Kidney (tissue), 14 donors: ENCODE data around the gene DTWD1. TPM values are rescaled to one million over a fixed set of nuclear protein-coding genes. Genes with fewer than 3 reads are reported as not detected.

ENCODE experiments used
- DNase-seq, 5 donors: peaks; one replicate each; pipeline ENCODE4 v3.0.0-alpha.2; 2013 to 2020
- FAIRE-seq: peaks from 2 replicates; lab custom pipeline; 2012; peaks lifted over from hg19 to GRCh38; lab: Jason Lieb, UNC
- H3K27ac ChIP-seq, 2 donors: one replicate each; pipeline ENCODE4 v1.7.0; 2013; ENCODE audit warnings: low read depth in 2 of 2, low read length in 2 of 2, inconsistent platforms in 1 of 2
- H3K27me3 ChIP-seq: one replicate; pipeline ENCODE4 v1.7.1; 2013; ENCODE audit warnings: low read length, inconsistent platforms; ENCODE audit not compliant: control insufficient read depth, insufficient read depth
- H3K36me3 ChIP-seq, 3 donors: one replicate each; pipeline versions ENCODE4 v1.7.0 to v1.7.1; 2013; ENCODE audit warnings: low read length in 3 of 3, control low read depth in 1 of 3, inconsistent platforms in 1 of 3; ENCODE audit not compliant: insufficient read depth in 3 of 3, control insufficient read depth in 2 of 3
- H3K4me1 ChIP-seq, 3 donors: one replicate each; pipeline versions ENCODE4 v1.7.0 to v1.7.1; 2013; ENCODE audit warnings: low read length in 3 of 3, inconsistent platforms in 1 of 3, low read depth in 1 of 3; ENCODE audit not compliant: control insufficient read depth in 2 of 3, insufficient read depth in 2 of 3
- H3K4me3 ChIP-seq, 3 donors: one replicate each; pipeline versions ENCODE4 v1.7.0 to v1.8.1; 2013; ENCODE audit warnings: low read length in 3 of 3, control low read depth in 1 of 3, inconsistent platforms in 1 of 3
- H3K9ac ChIP-seq, 3 donors: one replicate each; pipeline versions ENCODE4 v1.7.0 to v1.7.1; 2013; ENCODE audit warnings: low read length in 3 of 3, control low read depth in 1 of 3, inconsistent platforms in 1 of 3
- H3K9me3 ChIP-seq, 3 donors: one replicate each; pipeline versions ENCODE4 v1.7.0 to v1.7.1; 2013; ENCODE audit warnings: low read length in 3 of 3, control low read depth in 1 of 3, inconsistent platforms in 1 of 3; ENCODE audit not compliant: control insufficient read depth in 2 of 3, insufficient read depth in 1 of 3
- CTCF ChIP-seq: IDR thresholded peaks from 3 replicates; pipeline ENCODE4 v1.5.1; 2012; ENCODE audit warnings: mild to moderate bottlenecking, moderate library complexity, borderline replicate concordance; ENCODE audit not compliant: insufficient read depth; ENCODE audit errors: extremely low read depth
- intact Hi-C: fragments of 100-400 bp; cut with DNase I; formaldehyde crosslinking; loops from one replicate; pipeline ENCODE4 v1.11.1; 2022
- polyA plus RNA-seq: library from polyadenylated mRNA; stranded (reverse); fragments of 350-450 nt; fragmentation: Illumina TruSeq; extraction: RNeasy Lipid Tissue Mini Kit (QIAGEN cat#74804); gene quantifications from one replicate; pipeline ENCODE4 v1.2.3, GENCODE V29; 2014; ENCODE audit warnings: low read depth, low replicate concordance; ENCODE audit not compliant: insufficient read depth
- total RNA-seq: library from RNA; stranded (reverse); fragmentation: NEBNext Ultra II Directional; extraction: Animal tissue kit (Norgen Biotek cat#: 25700); gene quantifications from one replicate; pipeline ENCODE4 v1.2.1, GENCODE V29; 2021
- donor health status: control.
- donor health status: control.
- donor health status: control.
- donor health status: control.
- donor health status: control.
- donor health status: DM: yes; HTN: yes; CAD: no.
- donor health status: Normal renal cell carcinoma (clear cell type).

DTWD1 gene
- total and polyA plus RNA-seq, 2 donors from 2014 or later = 15.7 to 29.0 TPM

GRCh38 chr15:49604625-49605409 lies 16.0 kb upstream of the DTWD1 start:
- intact Hi-C loops = no loop called here
- FAIRE-seq (no peak), DNase-seq (no peak)
- Histone ChIP-seq H3K9ac (no peak overlapping the region), H3K36me3 (no peaks in the 10 kb centered on the region), H3K4me3 (no peak overlapping the region), H3K27ac (no peak overlapping the region), H3K27me3 (no peaks in the 10 kb centered on the region), H3K4me1 (no peaks in the 10 kb centered on the region), H3K9me3 (peaks cover 0 to 21% (median 0%) of the 10 kb centered on the region in 3 donors)
- no peak for TF ChIP-seq CTCF

- intact Hi-C loops = no loop called here
- Histone ChIP-seq H3K36me3 (no peaks in the 10 kb centered on the region), H3K4me3 (no peak overlapping the region), H3K9ac (no peak overlapping the region), H3K27ac (no peak overlapping the region), H3K4me1 (no peaks in the 10 kb centered on the region), H3K27me3 (no peaks in the 10 kb centered on the region), H3K9me3 (peaks cover 0 to 16% (median 0%) of the 10 kb centered on the region in 3 donors)
- FAIRE-seq (no peak), DNase-seq (peak in 1 of 5 donors; percentile 22)
- no peak for TF ChIP-seq CTCF
Measured at GRCh38 chr15:49605588-49605987, 15.3 kb upstream of the DTWD1 start.

GRCh38 chr15:49606594-49606993 lies 14.3 kb upstream of the DTWD1 start:
- TF ChIP-seq CTCF = no peak
- intact Hi-C loops = no loop called here
- no peak for DNase-seq

More at GRCh38 chr15:49606594-49606993, 14.3 kb upstream of the DTWD1 start:
- Histone ChIP-seq H3K9me3 (peaks cover 0 to 14% (median 0%) of the 10 kb centered on the region in 3 donors), H3K4me3 (no peak overlapping the region), H3K27ac (no peak overlapping the region), H3K4me1 (no peaks in the 10 kb centered on the region), H3K36me3 (no peaks in the 10 kb centered on the region), H3K27me3 (no peaks in the 10 kb centered on the region), H3K9ac (no peak overlapping the region)
- FAIRE-seq = no peak
